Activated naive CD4-positive, alpha-beta T cell treated with anti-CD3 and anti-CD28 coated beads, Interleukin-2, amount 50 U/mL, for 24 hours (primary cell): ENCODE data around the gene ZNF784.

Experiments
- H3K27ac Mint-ChIP-seq: one replicate; pipeline ENCODE4 v1.8.0; 2021; ENCODE audit warnings: mild to moderate bottlenecking, mixed read lengths
- H3K27me3 Mint-ChIP-seq: one replicate; pipeline ENCODE4 v1.8.0; 2021; ENCODE audit warnings: mixed read lengths
- H3K36me3 Mint-ChIP-seq: one replicate; pipeline ENCODE4 v1.8.0; 2021; ENCODE audit warnings: mixed read lengths
- H3K4me1 Mint-ChIP-seq: one replicate; pipeline ENCODE4 v1.8.0; 2021; ENCODE audit warnings: mixed read lengths
- H3K4me3 Mint-ChIP-seq: one replicate; pipeline ENCODE4 v1.8.0; 2021; ENCODE audit warnings: mild to moderate bottlenecking, mixed read lengths
- H3K9me3 Mint-ChIP-seq: one replicate; pipeline ENCODE4 v1.8.0; 2021; ENCODE audit warnings: mixed read lengths

Gene ZNF784

DNA sequence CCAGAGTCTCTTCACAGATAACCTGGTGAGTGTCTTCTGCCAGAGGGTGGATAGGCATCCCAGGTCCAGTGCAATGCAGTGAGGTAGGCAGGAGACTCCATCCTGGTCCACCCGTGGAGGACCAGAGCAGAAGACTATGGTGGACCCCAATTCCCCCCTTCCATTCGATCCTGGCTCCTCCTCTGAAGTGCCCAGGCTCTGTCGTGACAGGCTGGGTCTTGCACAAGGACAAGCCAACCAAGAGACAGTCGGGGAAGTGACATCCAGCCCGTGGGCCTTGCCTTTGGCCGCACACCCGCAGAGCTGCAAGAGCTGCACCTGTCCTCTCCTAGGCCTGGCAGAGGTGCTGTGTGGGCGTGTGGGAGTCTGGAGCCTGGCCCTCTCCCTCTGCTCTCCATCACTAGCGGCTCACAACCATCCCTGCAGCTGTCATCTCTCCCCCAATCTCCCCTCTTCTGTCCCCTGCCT lies 3.1 kb downstream of the ZNF784 start:
- Mint-ChIP-seq H3K4me3 (no peak overlapping the region), H3K27ac (no peak overlapping the region)

DNA sequence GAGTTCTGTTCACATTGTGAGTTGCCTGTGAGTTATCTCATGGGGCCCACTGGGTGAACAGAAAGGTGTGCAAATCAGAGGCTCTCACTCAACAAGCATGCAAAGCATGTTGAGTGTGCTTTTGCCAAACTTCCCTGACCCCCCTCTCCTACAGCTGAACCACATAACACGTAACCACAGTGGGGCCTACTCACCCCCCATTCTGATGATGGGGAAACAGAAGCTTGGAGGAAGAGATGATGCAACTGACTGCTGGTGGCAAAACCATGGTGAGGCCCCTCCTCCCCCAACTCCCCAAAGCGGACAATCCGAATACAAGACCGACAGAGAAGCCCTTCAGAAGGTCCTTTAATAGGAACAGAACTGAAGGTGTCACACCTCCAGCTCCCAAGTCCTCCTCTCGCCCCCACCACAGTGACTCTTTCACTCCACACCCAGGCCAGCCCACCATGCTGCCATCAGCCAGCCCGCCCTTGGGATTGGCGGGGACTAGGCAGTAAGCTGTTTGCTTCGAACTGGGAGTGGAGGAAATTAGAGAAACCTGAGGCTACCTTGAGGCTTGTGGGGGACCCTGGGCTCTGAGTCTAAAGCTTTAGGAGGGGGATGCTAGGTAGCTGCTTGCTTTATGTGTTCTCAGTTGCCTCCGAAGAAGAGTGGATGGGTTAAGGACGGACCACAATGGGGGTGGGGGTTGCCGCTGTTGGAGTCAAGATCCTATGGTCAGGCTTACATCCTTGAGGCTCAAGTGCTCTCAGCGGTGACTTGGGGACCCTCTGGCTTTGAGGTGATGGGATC lies 3.8 kb downstream of the ZNF784 start:
- Mint-ChIP-seq H3K27me3 (no peaks in the 10 kb centered on the region), H3K36me3 (peaks cover 5% of the 10 kb centered on the region), H3K9me3 (no peaks in the 10 kb centered on the region), H3K4me3 (no peak overlapping the region), H3K4me1 (peaks cover 37% of the 10 kb centered on the region), H3K27ac (peak overlapping the region; percentile 30)

More for the DNA sequence above, 3.1 kb downstream of the ZNF784 start:
- H3K27me3 Mint-ChIP-seq, result no peaks in the 10 kb centered on the region
- H3K4me1 Mint-ChIP-seq, result peaks cover 42% of the 10 kb centered on the region
- H3K9me3 Mint-ChIP-seq, result no peaks in the 10 kb centered on the region
- peaks cover 5% of the 10 kb centered on the region for H3K36me3 Mint-ChIP-seq

GRCh38 chr19:55619286-55619685 lies 5.1 kb downstream of the ZNF784 start:
- peaks cover 28% of the 10 kb centered on the region for H3K4me1 Mint-ChIP-seq
- no peak overlapping the region for H3K27ac Mint-ChIP-seq
- H3K36me3 Mint-ChIP-seq, result peaks cover 6% of the 10 kb centered on the region
- no peak overlapping the region for H3K4me3 Mint-ChIP-seq
- H3K27me3 Mint-ChIP-seq, result no peaks in the 10 kb centered on the region
- no peaks in the 10 kb centered on the region for H3K9me3 Mint-ChIP-seq

DNA sequence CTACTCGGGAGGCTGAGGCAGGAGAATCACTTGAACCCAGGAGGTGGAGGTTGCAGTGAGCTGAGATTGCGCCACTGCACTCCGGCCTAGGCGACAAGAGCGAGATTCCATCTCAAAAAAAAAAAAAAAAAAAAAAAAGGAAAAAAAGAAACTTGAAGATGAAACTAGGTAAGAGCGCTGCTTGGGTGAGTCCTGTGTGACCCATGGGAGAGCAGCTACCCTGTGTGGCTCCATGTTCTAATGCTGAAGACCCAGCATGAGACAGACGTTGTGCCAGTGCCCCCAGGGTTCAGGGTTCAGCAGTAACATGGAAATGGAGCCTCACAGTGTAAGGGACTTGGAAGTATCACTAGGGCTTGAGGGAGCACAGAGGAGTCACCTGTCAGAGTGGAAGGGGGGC lies 5.9 kb downstream of the ZNF784 start:
- Mint-ChIP-seq H3K36me3 (peaks cover 4% of the 10 kb centered on the region), H3K4me1 (peaks cover 22% of the 10 kb centered on the region), H3K9me3 (no peaks in the 10 kb centered on the region), H3K4me3 (no peak overlapping the region), H3K27me3 (no peaks in the 10 kb centered on the region), H3K27ac (no peak overlapping the region)

DNA sequence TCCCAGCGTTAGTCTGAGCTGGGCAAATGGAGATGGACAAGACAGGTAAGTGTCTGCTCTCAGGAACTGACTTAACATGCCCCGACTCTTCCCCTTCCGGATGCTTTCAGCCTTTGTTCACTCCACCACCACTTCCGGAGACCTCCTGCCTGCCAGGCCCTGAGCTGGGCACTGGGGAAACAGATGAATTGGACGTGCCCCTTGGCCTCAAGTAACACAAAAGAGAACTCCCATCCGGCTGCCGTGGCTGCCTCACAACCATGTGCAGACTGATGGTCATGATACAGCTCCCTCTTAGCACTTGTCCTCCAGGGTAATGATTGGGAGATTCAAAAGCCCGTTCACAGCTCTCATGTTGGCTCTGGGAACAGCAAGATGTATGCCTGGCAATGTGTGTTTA lies 6.9 kb downstream of the ZNF784 start:
- Mint-ChIP-seq H3K4me3 (no peak overlapping the region), H3K9me3 (no peaks in the 10 kb centered on the region), H3K36me3 (peaks cover 8% of the 10 kb centered on the region), H3K27ac (peak overlapping the region; percentile 55), H3K27me3 (no peaks in the 10 kb centered on the region), H3K4me1 (peaks cover 26% of the 10 kb centered on the region)

DNA sequence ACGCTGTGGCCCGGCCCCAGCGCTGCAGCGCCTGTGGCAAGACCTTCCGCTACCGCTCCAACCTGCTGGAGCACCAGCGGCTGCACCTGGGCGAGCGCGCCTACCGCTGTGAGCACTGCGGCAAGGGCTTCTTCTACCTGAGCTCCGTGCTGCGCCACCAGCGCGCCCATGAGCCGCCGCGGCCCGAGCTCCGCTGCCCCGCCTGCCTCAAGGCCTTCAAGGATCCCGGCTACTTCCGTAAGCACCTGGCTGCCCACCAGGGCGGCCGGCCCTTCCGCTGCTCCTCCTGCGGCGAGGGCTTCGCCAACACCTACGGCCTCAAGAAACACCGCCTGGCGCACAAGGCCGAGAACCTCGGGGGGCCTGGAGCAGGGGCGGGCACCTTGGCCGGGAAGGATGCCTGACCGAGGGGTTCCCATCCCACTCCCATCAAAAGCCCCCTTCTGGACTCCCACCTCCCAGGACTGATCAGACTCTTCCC lies 7.9 kb downstream of the ZNF784 start:
- Mint-ChIP-seq H3K4me3 (no peak overlapping the region), H3K36me3 (peaks cover 8% of the 10 kb centered on the region), H3K9me3 (no peaks in the 10 kb centered on the region), H3K27me3 (no peaks in the 10 kb centered on the region), H3K27ac (no peak overlapping the region), H3K4me1 (peaks cover 36% of the 10 kb centered on the region)

GRCh38 chr19:55615543-55616394 lies 8.6 kb downstream of the ZNF784 start:
- Mint-ChIP-seq H3K27ac (no peak overlapping the region), H3K4me1 (peaks cover 31% of the 10 kb centered on the region), H3K36me3 (peaks cover 8% of the 10 kb centered on the region), H3K9me3 (no peaks in the 10 kb centered on the region), H3K27me3 (no peaks in the 10 kb centered on the region), H3K4me3 (no peak overlapping the region)

- no peak overlapping the region for H3K27ac Mint-ChIP-seq
- H3K4me3 Mint-ChIP-seq, result no peak overlapping the region
- peaks cover 9% of the 10 kb centered on the region for H3K36me3 Mint-ChIP-seq
- H3K9me3 Mint-ChIP-seq, result no peaks in the 10 kb centered on the region
- no peaks in the 10 kb centered on the region for H3K27me3 Mint-ChIP-seq
- peaks cover 24% of the 10 kb centered on the region for H3K4me1 Mint-ChIP-seq
These were observed 9.4 kb downstream of the ZNF784 start for GRCh38 chr19:55614711-55615542.

GRCh38 chr19:55613930-55614710 lies 10.2 kb downstream of the ZNF784 start:
- H3K4me3 Mint-ChIP-seq, result no peak overlapping the region
- H3K27ac Mint-ChIP-seq, result no peak overlapping the region
- no peaks in the 10 kb centered on the region for H3K9me3 Mint-ChIP-seq
- H3K27me3 Mint-ChIP-seq, result no peaks in the 10 kb centered on the region
- peaks cover 10% of the 10 kb centered on the region for H3K36me3 Mint-ChIP-seq
- H3K4me1 Mint-ChIP-seq, result peaks cover 27% of the 10 kb centered on the region

DNA sequence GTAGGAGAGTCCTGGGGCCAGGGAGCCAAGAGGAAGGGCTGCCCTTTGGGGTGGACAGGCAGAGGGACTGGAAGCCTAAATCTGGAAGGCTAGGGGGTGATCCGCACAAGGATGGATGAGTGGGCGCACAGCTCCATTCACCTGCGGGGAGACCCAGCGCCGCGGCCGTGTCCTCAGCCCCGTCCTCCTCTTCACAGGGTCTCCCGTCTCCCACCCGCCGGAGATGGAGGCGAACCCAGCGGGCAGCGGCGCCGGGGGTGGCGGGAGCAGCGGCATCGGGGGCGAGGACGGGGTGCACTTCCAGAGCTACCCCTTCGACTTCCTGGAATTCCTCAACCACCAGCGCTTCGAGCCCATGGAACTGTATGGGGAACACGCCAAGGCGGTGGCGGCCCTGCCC lies 11.0 kb downstream of the ZNF784 start:
- Mint-ChIP-seq H3K9me3 (no peaks in the 10 kb centered on the region), H3K4me1 (peaks cover 32% of the 10 kb centered on the region), H3K27ac (no peak overlapping the region), H3K27me3 (no peaks in the 10 kb centered on the region), H3K36me3 (peaks cover 12% of the 10 kb centered on the region), H3K4me3 (no peak overlapping the region)

- Mint-ChIP-seq H3K9me3 (no peaks in the 10 kb centered on the region), H3K36me3 (peaks cover 9% of the 10 kb centered on the region), H3K4me3 (no peak overlapping the region), H3K27me3 (no peaks in the 10 kb centered on the region), H3K27ac (peak overlapping the region; percentile 55), H3K4me1 (peaks cover 42% of the 10 kb centered on the region)
These were observed 12.3 kb downstream of the ZNF784 start for GRCh38 chr19:55611983-55612645.

DNA sequence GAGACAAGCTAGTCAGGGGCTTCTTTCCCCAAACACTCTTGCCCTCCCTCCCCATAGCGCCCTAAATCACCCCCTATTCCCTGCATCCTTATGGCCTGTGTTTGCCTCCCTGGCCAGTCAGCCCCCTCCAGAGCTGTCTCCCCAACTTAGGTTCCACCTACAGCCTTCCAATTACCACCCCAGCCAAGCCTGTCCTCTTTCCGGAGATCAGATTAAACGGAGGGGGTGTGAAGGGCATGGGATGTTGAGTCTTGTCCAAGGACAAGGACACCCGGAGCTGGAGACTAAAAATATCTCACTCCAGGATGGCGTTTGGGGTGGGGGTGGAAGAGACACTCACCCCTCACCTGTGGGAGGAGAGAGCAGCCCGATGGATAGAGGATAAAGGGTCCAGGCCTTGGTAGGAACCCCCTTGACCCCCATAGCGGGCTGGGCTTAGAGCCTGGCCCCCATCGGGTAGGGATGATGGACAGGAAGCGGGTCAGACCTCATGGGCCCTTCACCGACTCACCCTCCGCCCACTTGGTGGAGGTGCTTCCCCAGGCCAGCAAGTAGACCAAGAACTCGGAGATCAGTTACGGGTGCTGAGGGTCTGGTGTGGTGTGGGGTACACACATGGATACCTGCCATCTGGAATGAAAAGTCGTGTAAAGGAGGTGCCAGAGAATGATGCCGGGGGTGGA lies 12.9 kb downstream of the ZNF784 start:
- Mint-ChIP-seq H3K4me1 (peaks cover 48% of the 10 kb centered on the region), H3K27me3 (no peaks in the 10 kb centered on the region), H3K36me3 (peaks cover 9% of the 10 kb centered on the region), H3K27ac (peak overlapping the region; percentile 62), H3K4me3 (no peak overlapping the region), H3K9me3 (no peaks in the 10 kb centered on the region)

DNA sequence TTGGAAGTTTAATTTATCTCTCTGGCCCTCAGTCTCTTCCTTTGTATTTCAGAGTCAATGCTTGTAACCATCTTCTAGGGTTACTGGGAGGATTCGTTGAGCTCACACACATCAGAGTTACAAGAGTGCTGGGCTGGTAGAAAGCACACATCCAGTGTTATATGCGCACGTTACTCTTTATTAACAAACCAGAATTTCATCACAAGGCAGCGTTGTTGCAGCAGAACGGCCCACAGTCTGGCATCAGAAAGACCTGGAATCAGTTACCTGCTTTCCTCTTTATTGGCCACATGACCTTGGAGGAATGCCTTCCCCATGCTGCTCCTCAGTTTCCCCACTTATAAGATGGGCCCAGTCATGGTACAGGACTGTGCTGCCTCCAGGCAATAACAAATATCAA lies 15.0 kb downstream of the ZNF784 start:
- H3K4me3 Mint-ChIP-seq, result no peak overlapping the region
- peaks cover 8% of the 10 kb centered on the region for H3K36me3 Mint-ChIP-seq
- H3K9me3 Mint-ChIP-seq, result no peaks in the 10 kb centered on the region
- no peaks in the 10 kb centered on the region for H3K27me3 Mint-ChIP-seq
- peaks cover 60% of the 10 kb centered on the region for H3K4me1 Mint-ChIP-seq
- H3K27ac Mint-ChIP-seq, result no peak overlapping the region

DNA sequence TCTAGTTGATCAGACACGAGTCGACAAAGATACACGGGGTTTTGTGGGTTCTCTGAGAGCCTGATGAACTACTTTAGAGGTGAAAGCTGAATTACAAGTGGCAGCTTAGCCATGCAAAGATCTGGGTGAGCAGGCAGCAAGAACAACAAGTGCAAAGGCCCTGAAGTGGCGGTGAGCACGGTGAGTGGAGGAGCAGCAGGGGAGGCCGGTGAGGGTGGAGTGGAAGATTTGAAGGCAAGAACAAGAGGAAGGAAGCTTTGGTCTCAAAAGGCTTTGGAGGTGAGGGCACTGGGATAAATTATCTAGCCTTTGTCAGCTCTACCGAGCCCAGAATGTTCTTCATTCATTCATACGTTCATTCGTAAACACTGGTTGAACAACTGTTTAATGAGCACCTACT lies 17.5 kb downstream of the ZNF784 start:
- H3K36me3 Mint-ChIP-seq, result peaks cover 4% of the 10 kb centered on the region
- H3K4me1 Mint-ChIP-seq, result peaks cover 58% of the 10 kb centered on the region
- H3K27ac Mint-ChIP-seq, result peak overlapping the region; percentile 93
- H3K27me3 Mint-ChIP-seq, result no peaks in the 10 kb centered on the region
- H3K9me3 Mint-ChIP-seq, result no peaks in the 10 kb centered on the region
- H3K4me3 Mint-ChIP-seq, result peak overlapping the region; percentile 97
